Right cardiac atrium (tissue), 5 donors: ENCODE measurements around the gene SMAD9. TPM values are rescaled to one million over a fixed set of nuclear protein-coding genes. Genes with fewer than 3 reads are reported as not detected.

Experiments used
- polyA plus RNA-seq: library from polyadenylated mRNA; stranded (reverse); fragments of 200-250 nt; gene quantifications from one replicate; pipeline ENCODE4 v1.2.3, GENCODE V29; 2013
- total RNA-seq, 4 donors: library from RNA; stranded (reverse); fragmentation: NEBNext Ultra II Directional; extraction: Animal tissue kit (Norgen Biotek cat#: 25700); gene quantifications; one replicate each; pipeline ENCODE4 v1.2.1, GENCODE V29; 2021
- donor health status: healthy with polysubstance abuse.
- donor health status: DM: no; HTN: yes; CAD: no.
- donor health status: DM: no; HTN: no; CAD: no.
- donor health status: DM: no; HTN: yes; CAD: no; lungs with severe emphysema.
- donor health status: DM: yes; HTN: yes; CAD: no.

SMAD9 gene
- total and polyA plus RNA-seq, 5 donors: 4.9 to 20.0 (median 12.4) TPM

Other genes with a start within 250 kb of the SMAD9 start
- under 1 TPM in 3 of 4 donors, not detected in 1; 0.14 to 0.25 (median 0.15) TPM for gene SERTM1, start 246.2 kb downstream of the SMAD9 start, total RNA-seq
- gene SERTM1, start 246.2 kb downstream of the SMAD9 start, polyA plus RNA-seq: 0.02 TPM
- 1 to 10 TPM; 2.9 to 4.6 (median 4.1) TPM for gene RFXAP, start 101.0 kb downstream of the SMAD9 start, total RNA-seq
- gene RFXAP, start 101.0 kb downstream of the SMAD9 start, polyA plus RNA-seq: 2.2 TPM
- gene ALG5, start 79.1 kb upstream of the SMAD9 start, total RNA-seq: 10 to 100 TPM; 14.7 to 23.1 (median 15.6) TPM
- 21.3 TPM for gene ALG5, start 79.1 kb upstream of the SMAD9 start, polyA plus RNA-seq
- 10 to 100 TPM; 21.5 to 26.7 (median 24.4) TPM for gene EXOSC8, start 80.5 kb upstream of the SMAD9 start, total RNA-seq
- 28.4 TPM for gene EXOSC8, start 80.5 kb upstream of the SMAD9 start, polyA plus RNA-seq
- 10 to 100 TPM; 28.5 to 32.2 (median 30.9) TPM for gene SUPT20H, start 139.4 kb upstream of the SMAD9 start, total RNA-seq
- 20.0 TPM for gene SUPT20H, start 139.4 kb upstream of the SMAD9 start, polyA plus RNA-seq
- gene CSNK1A1L, start 185.4 kb upstream of the SMAD9 start, total RNA-seq: not detected
- gene CSNK1A1L, start 185.4 kb upstream of the SMAD9 start, polyA plus RNA-seq: not detected